RPMI7951 (cell line): ENCODE results near the gene FAM107A. TPM values are rescaled to one million over a fixed set of nuclear protein-coding genes. Genes with fewer than 3 reads are reported as not detected.
"Not testable (repeated sequence)": the region's sequence is repeated elsewhere in the genome, so short reads cannot be mapped to it uniquely, and the experiment has no call there.

Experiments used
- DNase-seq: peaks from one replicate; pipeline ENCODE4 v3.0.0-alpha.2; 2012; ENCODE audit warnings: low read depth
- total RNA-seq: library from RNA; depleted of rRNA; stranded (reverse); fragments of >200 nt; shearing (Covaris generic); gene quantifications from 2 replicates; pipeline ENCODE4 v1.2.3, GENCODE V29; 2014

Gene FAM107A
- total RNA-seq, 1 experiment from 2014 or later = not detected

GRCh38 chr3:58536501-58537411 is 40.4 kb downstream of the FAM107A start, which contains the start of gene ACOX2:
Gene ACOX2 (minus strand): TSS chr3:58537190. CDS start chr3:58535106, 2,084 bp downstream.
- DNase-seq = no peak

GRCh38 chr3:58535531-58536500 is 41.4 kb downstream of the FAM107A start:
- no peak for DNase-seq

- no peak for DNase-seq
Observed at GRCh38 chr3:58534592-58535494, 42.3 kb downstream of the FAM107A start.

- peak; percentile 75 for DNase-seq
Observed at GRCh38 chr3:58532794-58533220, 44.4 kb downstream of the FAM107A start.

- DNase-seq = peak; percentile 57
Observed at GRCh38 chr3:58531956-58532355, 45.2 kb downstream of the FAM107A start.

GRCh38 chr3:58531555-58531954 is 45.6 kb downstream of the FAM107A start:
- DNase-seq = no peak

GRCh38 chr3:58530354-58530865 is 46.8 kb downstream of the FAM107A start:
- no peak for DNase-seq

GRCh38 chr3:58529516-58530353 is 47.5 kb downstream of the FAM107A start:
- DNase-seq = no peak

- DNase-seq = peak; percentile 75
Observed at GRCh38 chr3:58528629-58529028, 48.6 kb downstream of the FAM107A start.

- DNase-seq = not testable (repeated sequence)
Observed at GRCh38 chr3:58527440-58527839, 49.8 kb downstream of the FAM107A start.

GRCh38 chr3:58526515-58526957 is 50.7 kb downstream of the FAM107A start:
- DNase-seq = peak; percentile 92

- DNase-seq = no peak
Observed at GRCh38 chr3:58524326-58524888, 52.8 kb downstream of the FAM107A start.

GRCh38 chr3:58522759-58523425 is 54.3 kb downstream of the FAM107A start:
- DNase-seq = no peak

- DNase-seq = no peak
Observed at GRCh38 chr3:58521917-58522631, 55.1 kb downstream of the FAM107A start.

- DNase-seq = no peak
Observed at GRCh38 chr3:58521336-58521670, 55.9 kb downstream of the FAM107A start.

- peak; percentile 29 for DNase-seq
Observed at GRCh38 chr3:58520403-58521335, 56.5 kb downstream of the FAM107A start.
